ENCODE measurements around the gene CNPY4.

DNA sequence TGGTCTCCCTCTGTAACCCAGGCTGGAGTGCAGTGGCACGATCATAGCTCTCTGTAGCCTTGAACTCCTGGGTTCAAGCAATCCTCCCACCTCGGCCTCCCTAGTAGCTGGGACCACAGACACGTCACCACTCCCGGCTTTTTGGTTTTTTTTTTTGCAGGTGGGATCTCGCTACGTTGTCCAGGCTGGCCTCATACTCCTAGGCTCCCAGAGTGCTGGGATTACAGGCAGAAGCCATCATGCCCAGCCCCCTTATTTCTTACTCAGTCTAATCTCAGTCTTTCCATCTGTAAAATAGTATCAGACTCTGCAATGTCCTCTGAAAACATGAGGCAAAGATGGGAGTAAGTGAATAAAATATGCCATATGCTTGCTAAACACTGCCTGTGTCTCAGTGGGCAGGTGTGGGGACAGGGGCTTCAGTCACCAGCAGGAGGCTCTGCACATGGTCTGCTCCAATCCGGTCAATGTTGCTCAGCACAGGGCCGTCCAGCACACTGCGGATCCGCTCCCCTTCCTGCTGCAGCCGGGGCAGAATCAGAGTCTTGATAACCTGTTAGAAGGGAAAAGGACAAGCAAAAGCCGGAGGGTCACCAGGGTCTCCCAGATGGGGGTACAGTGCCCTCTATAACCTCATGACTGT is 9.8 kb upstream of the CNPY4 start:
- TF ChIP-seq CTCF (IDR thresholded peaks at IDR 0.05; ENCODE audit: insufficient read depth, low read length): no peak
- TF ChIP-seq POLR2AphosphoS5 (IDR thresholded peaks at IDR 0.05; ENCODE audit: low read depth): no peak
